OCI-LY1 (cell line): ENCODE data around the gene UBXN1.

Experiments
- H2AFZ ChIP-seq: fragments of 200-600 bp; sonication (generic), shearing (Covaris generic); 2 replicates; pipeline ENCODE4 v1.6.0; 2014; ENCODE audit warnings: antibody characterized with exemption, mild to moderate bottlenecking, low read length
- H3F3A ChIP-seq: fragments of 200-600 bp; sonication (generic), shearing (Covaris generic); 2 replicates; pipeline ENCODE4 v1.6.0; 2014; ENCODE audit warnings: mild to moderate bottlenecking, antibody characterized with exemption, low read length, moderate library complexity; ENCODE audit not compliant: insufficient read depth
- H3K27ac ChIP-seq: fragments of 200-600 bp; sonication (generic); 2 replicates; pipeline ENCODE4 v1.5.1; 2014; ENCODE audit warnings: low read length, mixed run types, mild to moderate bottlenecking, low read depth; ENCODE audit not compliant: poor library complexity, severe bottlenecking
- H3K27me3 ChIP-seq: fragments of 200-600 bp; sonication (generic); 2 replicates; pipeline ENCODE4 v1.6.0; 2014; ENCODE audit warnings: antibody characterized with exemption, mild to moderate bottlenecking, low read length, moderate library complexity; ENCODE audit not compliant: insufficient read depth
- H3K36me3 ChIP-seq: fragments of 200-600 bp; sonication (generic); 2 replicates; pipeline ENCODE4 v1.6.1; 2014; ENCODE audit warnings: mild to moderate bottlenecking, antibody characterized with exemption, low read length, moderate library complexity, mixed read lengths; ENCODE audit not compliant: insufficient read depth
- H3K4me1 ChIP-seq: fragments of 200-600 bp; sonication (generic); 2 replicates; pipeline ENCODE4 v1.5.1; 2014; ENCODE audit warnings: mild to moderate bottlenecking, low read length, moderate library complexity; ENCODE audit not compliant: insufficient read depth, severe bottlenecking
- H3K4me2 ChIP-seq: fragments of 200-600 bp; sonication (generic), shearing (Covaris generic); 2 replicates; pipeline ENCODE4 v1.6.1; 2014; ENCODE audit warnings: low read length
- H3K4me3 ChIP-seq: fragments of 200-600 bp; sonication (generic); 2 replicates; pipeline ENCODE4 v1.5.1; 2014; ENCODE audit warnings: low read length, low read depth, mild to moderate bottlenecking, mixed read lengths; ENCODE audit not compliant: poor library complexity, severe bottlenecking
- H3K79me2 ChIP-seq: fragments of 200-600 bp; shearing (Covaris generic); 2 replicates; pipeline ENCODE4 v1.6.1; 2016; ENCODE audit warnings: mixed run types, low read length, mixed read lengths; ENCODE audit not compliant: insufficient read depth
- H3K9ac ChIP-seq: fragments of 200-600 bp; sonication (generic), shearing (Covaris generic); 2 replicates; pipeline ENCODE4 v1.6.1; 2014; ENCODE audit warnings: mild to moderate bottlenecking, low read length, mixed read lengths
- H3K9me2 ChIP-seq: fragments of 200-600 bp; sonication (generic), shearing (Covaris generic); 2 replicates; pipeline ENCODE4 v1.6.1; 2014; ENCODE audit warnings: low read depth, mild to moderate bottlenecking, low read length, mixed read lengths
- H3K9me3 ChIP-seq: fragments of 200-600 bp; shearing (Covaris generic); 2 replicates; pipeline ENCODE4 v1.6.1; 2014; ENCODE audit warnings: low read length, mixed read lengths
- H4K20me1 ChIP-seq: fragments of 200-600 bp; sonication (generic), shearing (Covaris generic); 2 replicates; pipeline ENCODE4 v1.6.0; 2016; ENCODE audit warnings: mild to moderate bottlenecking, low read length; ENCODE audit not compliant: insufficient read depth
- EZH2 ChIP-seq: fragments of 200-600 bp; sonication (generic), shearing (Covaris generic); IDR thresholded peaks from 2 replicates; pipeline ENCODE4 v1.8.0; 2017; ENCODE audit warnings: borderline replicate concordance, mixed run types, mild to moderate bottlenecking, antibody characterized with exemption, low read length, moderate library complexity, mixed read lengths
- TF ChIP-seq, protein P1 (sequence below): fragments of 200-600 bp; sonication (generic), shearing (Covaris generic); IDR thresholded peaks from 2 replicates; pipeline ENCODE4 v1.5.1; 2017; ENCODE audit warnings: mild to moderate bottlenecking, antibody characterized with exemption, low read length, moderate library complexity, mixed read lengths

The UBXN1 gene

DNA sequence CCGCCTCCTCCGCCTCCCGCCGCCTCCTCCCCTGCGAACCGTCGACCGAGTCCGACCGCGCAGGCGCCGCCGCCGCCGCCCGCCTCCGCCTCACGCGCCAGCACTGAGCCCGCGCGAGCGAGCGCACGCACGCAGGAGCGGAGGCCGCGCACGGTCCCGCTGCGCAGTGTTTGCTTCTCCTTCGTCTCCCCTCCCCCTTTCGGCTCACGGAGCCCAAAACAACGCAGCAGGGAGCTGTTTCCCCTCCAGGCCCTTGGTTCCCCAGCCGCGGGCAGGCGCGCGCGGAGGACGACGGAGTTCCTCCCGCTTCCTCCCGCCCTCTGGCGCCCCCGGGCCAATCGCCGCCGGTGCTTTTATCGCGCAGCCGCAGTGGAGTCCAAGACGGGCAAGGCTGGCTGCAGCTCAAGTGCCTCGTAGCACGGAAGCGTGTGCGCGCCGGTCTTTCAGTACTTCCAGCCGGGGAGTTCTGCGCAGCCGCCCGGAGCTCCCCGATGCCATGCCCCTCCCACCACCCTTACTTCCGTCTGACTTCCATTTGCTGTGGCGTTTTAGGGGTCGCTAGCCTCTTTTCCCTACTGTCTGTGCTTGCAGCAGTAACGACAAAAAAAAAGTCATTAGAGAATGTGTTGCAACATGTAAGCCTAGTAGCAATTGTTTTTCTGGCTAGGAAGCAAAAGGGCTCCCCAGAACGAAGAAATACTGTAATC lies 48.4 kb upstream of the UBXN1 start, which contains the start of gene HNRNPUL2:
Gene HNRNPUL2, minus strand, starts transcription at position 293 of the 707 bp plus-strand sequence. CDS start 301 bp downstream, outside the sequence.
- peaks cover 26% of the 10 kb centered on the region for H3K4me1 ChIP-seq
- TF ChIP-seq, protein P1, sequence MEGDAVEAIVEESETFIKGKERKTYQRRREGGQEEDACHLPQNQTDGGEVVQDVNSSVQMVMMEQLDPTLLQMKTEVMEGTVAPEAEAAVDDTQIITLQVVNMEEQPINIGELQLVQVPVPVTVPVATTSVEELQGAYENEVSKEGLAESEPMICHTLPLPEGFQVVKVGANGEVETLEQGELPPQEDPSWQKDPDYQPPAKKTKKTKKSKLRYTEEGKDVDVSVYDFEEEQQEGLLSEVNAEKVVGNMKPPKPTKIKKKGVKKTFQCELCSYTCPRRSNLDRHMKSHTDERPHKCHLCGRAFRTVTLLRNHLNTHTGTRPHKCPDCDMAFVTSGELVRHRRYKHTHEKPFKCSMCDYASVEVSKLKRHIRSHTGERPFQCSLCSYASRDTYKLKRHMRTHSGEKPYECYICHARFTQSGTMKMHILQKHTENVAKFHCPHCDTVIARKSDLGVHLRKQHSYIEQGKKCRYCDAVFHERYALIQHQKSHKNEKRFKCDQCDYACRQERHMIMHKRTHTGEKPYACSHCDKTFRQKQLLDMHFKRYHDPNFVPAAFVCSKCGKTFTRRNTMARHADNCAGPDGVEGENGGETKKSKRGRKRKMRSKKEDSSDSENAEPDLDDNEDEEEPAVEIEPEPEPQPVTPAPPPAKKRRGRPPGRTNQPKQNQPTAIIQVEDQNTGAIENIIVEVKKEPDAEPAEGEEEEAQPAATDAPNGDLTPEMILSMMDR: no peak
- TF ChIP-seq EZH2: no peak
- no peaks in the 10 kb centered on the region for H3F3A ChIP-seq
- no peaks in the 10 kb centered on the region; the same call in 1 of the 2 replicates for H4K20me1 ChIP-seq
- no peaks in the 10 kb centered on the region for H3K9me3 ChIP-seq
- H2AFZ ChIP-seq: no peak within 1 kb of the TSS
- no peaks in the 10 kb centered on the region for H3K27me3 ChIP-seq
- peak within 1 kb of the TSS; percentile 99 for H3K4me3 ChIP-seq
- peaks cover 50% of the 10 kb centered on the region for H3K36me3 ChIP-seq
- no peaks in the 10 kb centered on the region for H3K9me2 ChIP-seq
- peak within 1 kb of the TSS; percentile 82 for H3K9ac ChIP-seq
- H3K4me2 ChIP-seq: peak within 1 kb of the TSS; percentile 75
- H3K79me2 ChIP-seq: peaks cover 51% of the 10 kb centered on the region
- H3K27ac ChIP-seq: peak within 1 kb of the TSS; percentile 95

DNA sequence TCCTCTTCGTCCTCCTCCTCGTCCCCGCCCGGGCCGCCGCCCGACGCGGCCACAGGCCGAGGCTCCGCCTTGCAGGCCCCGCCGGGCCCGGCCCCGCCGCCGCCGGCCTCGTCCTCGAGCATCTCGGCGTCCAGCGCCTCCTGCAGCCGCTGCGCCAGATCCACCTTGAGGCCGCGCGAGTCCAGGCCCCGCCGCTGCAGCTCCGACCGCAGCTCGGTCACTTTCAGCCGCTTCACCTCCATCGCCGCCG lies 48.0 kb upstream of the UBXN1 start:
- Histone ChIP-seq H3K9me2 (no peaks in the 10 kb centered on the region), H4K20me1 (no peaks in the 10 kb centered on the region; the same call in 1 of the 2 replicates), H3K27me3 (no peaks in the 10 kb centered on the region), H3K4me3 (peak overlapping the region; percentile 99), H3K9me3 (no peaks in the 10 kb centered on the region), H2AFZ (no peak overlapping the region), H3F3A (no peaks in the 10 kb centered on the region), H3K4me2 (peak overlapping the region; percentile 75), H3K36me3 (peaks cover 54% of the 10 kb centered on the region), H3K4me1 (peaks cover 26% of the 10 kb centered on the region), H3K79me2 (peaks cover 51% of the 10 kb centered on the region), H3K27ac (peak overlapping the region; percentile 95), H3K9ac (peak overlapping the region; percentile 82)
- TF ChIP-seq, protein P1: no peak

DNA sequence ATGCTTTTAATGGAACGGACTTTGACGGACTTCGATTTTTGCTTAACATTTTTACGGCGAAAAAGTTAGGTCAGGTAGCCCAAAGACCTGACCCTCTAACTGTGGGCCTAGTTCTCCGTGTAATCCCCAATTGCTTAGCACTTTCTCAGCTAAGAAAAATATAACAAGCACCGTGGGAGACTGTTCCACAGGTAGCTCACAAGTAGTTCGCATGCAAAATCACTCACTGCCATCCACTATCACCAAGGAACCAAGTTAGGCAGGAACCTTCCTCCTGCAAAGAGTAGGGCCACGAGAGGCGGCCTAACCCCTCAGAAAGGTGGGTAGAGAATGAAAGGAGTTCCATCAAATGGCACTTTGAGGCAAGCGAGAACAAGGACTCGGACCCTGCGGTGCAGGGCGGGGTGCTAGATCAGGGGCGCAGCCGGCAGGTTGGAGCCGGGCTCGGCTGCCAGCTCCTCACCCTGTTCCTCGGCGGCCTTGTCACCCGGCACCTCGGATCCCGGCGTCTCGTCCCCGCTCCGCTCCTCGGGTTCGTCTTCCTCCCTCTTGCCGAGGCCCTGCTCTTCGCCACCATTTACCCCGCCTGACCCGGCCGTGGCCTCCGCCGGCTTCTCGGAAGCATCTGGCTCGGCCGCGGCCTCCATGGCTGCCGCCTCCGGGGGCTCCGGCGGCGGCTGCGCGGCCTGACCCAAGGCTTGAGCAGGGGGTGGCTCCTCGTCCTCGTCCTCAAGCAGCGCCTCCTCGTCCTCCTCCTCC lies 47.5 kb upstream of the UBXN1 start:
- no peak overlapping the region for H2AFZ ChIP-seq
- H3F3A ChIP-seq: no peaks in the 10 kb centered on the region

More for the DNA sequence above, 47.5 kb upstream of the UBXN1 start:
- Histone ChIP-seq H3K9me2 (no peaks in the 10 kb centered on the region), H3K79me2 (peaks cover 51% of the 10 kb centered on the region), H3K36me3 (peaks cover 57% of the 10 kb centered on the region), H3K27ac (peak overlapping the region; percentile 95), H4K20me1 (no peaks in the 10 kb centered on the region; the same call in 1 of the 2 replicates), H3K9me3 (no peaks in the 10 kb centered on the region), H3K4me3 (peak overlapping the region; percentile 99), H3K27me3 (no peaks in the 10 kb centered on the region), H3K4me1 (peaks cover 26% of the 10 kb centered on the region), H3K9ac (peak overlapping the region; percentile 82), H3K4me2 (peak overlapping the region; percentile 75)
- TF ChIP-seq EZH2: no peak
- TF ChIP-seq, protein P1: no peak
